Sigmoid colon (tissue), 7 donors: ENCODE data around the gene EXOC1. TPM values are rescaled to one million over a fixed set of nuclear protein-coding genes. Genes with fewer than 3 reads are reported as not detected.

Experiments used
- DNase-seq: peaks from one replicate; pipeline ENCODE4 v3.0.0-alpha.2; 2019
- H3K27ac ChIP-seq, 4 donors: fragments of 200-600 bp; sonication (generic); one replicate each; pipeline ENCODE4 v1.5.1; 2016 to 2019; ENCODE audit warnings: mild to moderate bottlenecking in 1 of 4
- H3K27me3 ChIP-seq, 3 donors: fragments of 200-600 bp; sonication (generic); one replicate each; pipeline ENCODE4 v1.5.1; 2019; ENCODE audit warnings: mild to moderate bottlenecking in 1 of 3
- H3K36me3 ChIP-seq, 4 donors: fragments of 200-600 bp; sonication (generic); one replicate each; pipeline ENCODE4 v1.5.1; 2016 to 2019
- H3K4me1 ChIP-seq, 4 donors: fragments of 200-600 bp; sonication (generic); one replicate each; pipeline ENCODE4 v1.5.1; 2017 to 2019
- H3K4me3 ChIP-seq, 4 donors: fragments of 200-600 bp; sonication (generic); one replicate each; pipeline ENCODE4 v1.5.1; 2017 to 2019; ENCODE audit warnings: mild to moderate bottlenecking in 2 of 4, moderate library complexity in 1 of 4
- H3K9me3 ChIP-seq, 4 donors: fragments of 200-600 bp in 3 of 4; sonication (generic) in 3 of 4; one replicate each; pipeline versions ENCODE4 v1.5.1 to v1.6.1; 2013 to 2019
- CTCF ChIP-seq, 4 experiments: fragments of 450-650 bp in 3 of 4; fragments of 200-600 bp in 1 of 4; IDR thresholded peaks; one replicate each; pipeline ENCODE4 v1.5.1; 2016 to 2019; ENCODE audit warnings: antibody characterized with exemption in 4 of 4, mild to moderate bottlenecking in 3 of 4, moderate library complexity in 2 of 4
- EP300 ChIP-seq, 4 donors: sonication (generic); formaldehyde crosslinking; IDR thresholded peaks; one replicate each; pipeline ENCODE4 v1.6.1; 2017; ENCODE audit warnings: antibody characterized with exemption in 4 of 4
- POLR2A ChIP-seq, 2 donors: fragments of 450-650 bp; IDR thresholded peaks; one replicate each; pipeline ENCODE4 v1.6.1; 2016; ENCODE audit warnings: antibody characterized with exemption in 2 of 2, mild to moderate bottlenecking in 2 of 2, moderate library complexity in 2 of 2
- POLR2AphosphoS5 ChIP-seq, 4 donors: sonication (generic); formaldehyde crosslinking; IDR thresholded peaks; one replicate each; pipeline ENCODE4 v1.6.1; 2017; ENCODE audit warnings: antibody characterized with exemption in 4 of 4
- WGBS, 2 donors: extraction: QIAGEN DNeasy Blood & Tissue Kit; methylation state at CpG; one replicate each; pipeline ENCODE4 v1.1.7; 2013; 5-methylcytosine and 5-hydroxymethylcytosine counted together
- intact Hi-C: fragments of 100-400 bp; cut with DNase I; formaldehyde crosslinking; loops from one replicate; pipeline ENCODE4 v1.15.1; 2023
- polyA plus RNA-seq, 3 donors: library from polyadenylated mRNA; stranded (reverse); fragments of 200-250 nt; gene quantifications; one replicate each; pipeline ENCODE4 v1.2.3, GENCODE V29; 2013
- total RNA-seq, 4 donors: library from RNA; depleted of rRNA; stranded (reverse); fragments of >200 nt; gene quantifications; one replicate each; pipeline ENCODE4 v1.1.0, GENCODE V29; 2016
- donor health status: healthy with polysubstance abuse.
- donor health status: Bipolar disorder and iron deficiency.
- donor health status: healthy.

Gene EXOC1
- total and polyA plus RNA-seq, 7 donors = 14.5 to 49.0 (median 18.3) TPM

GRCh38 chr4:55880652-55881280 lies 27.3 kb downstream of the EXOC1 start:
- TF ChIP-seq POLR2A (IDR thresholded peaks at IDR 0.05) = no peak
- Histone ChIP-seq H3K27ac (no peak overlapping the region), H3K9me3 (no peaks in the 10 kb centered on the region), H3K4me1 (peaks cover 0 to 15% (median 0%) of the 10 kb centered on the region in 4 donors), H3K4me3 (no peak overlapping the region), H3K36me3 (peaks cover 0 to 75% (median 22%) of the 10 kb centered on the region in 4 donors), H3K27me3 (no peaks in the 10 kb centered on the region)
- intact Hi-C loops = no loop called here
- 95 to 99% methylated on average over 3 of the region's 3 CpGs for WGBS, 2 donors
- DNase-seq = no peak

GRCh38 chr4:55884093-55884850 lies 30.8 kb downstream of the EXOC1 start:
- no peaks in the 10 kb centered on the region for H3K27me3 ChIP-seq
- H3K27ac ChIP-seq = no peak overlapping the region
- no peaks in the 10 kb centered on the region for H3K9me3 ChIP-seq
- DNase-seq = no peak
- H3K4me1 ChIP-seq = peaks cover 0 to 10% (median 0%) of the 10 kb centered on the region in 4 donors
- no peak for TF ChIP-seq POLR2AphosphoS5 (IDR thresholded peaks at IDR 0.05)
- no peak for TF ChIP-seq POLR2A (IDR thresholded peaks at IDR 0.05)
- TF ChIP-seq CTCF (IDR thresholded peaks at IDR 0.05) = no peak
- TF ChIP-seq EP300 (IDR thresholded peaks at IDR 0.05) = no peak
- intact Hi-C loops = no loop called here
- H3K4me3 ChIP-seq = no peak overlapping the region
- peaks cover 0 to 70% (median 12%) of the 10 kb centered on the region in 4 donors for H3K36me3 ChIP-seq
- 83 to 95% methylated on average over 2 of the region's 2 CpGs for WGBS, 2 donors

GRCh38 chr4:55884851-55885219 lies 31.4 kb downstream of the EXOC1 start:
- Histone ChIP-seq H3K4me1 (peaks cover 0 to 10% (median 0%) of the 10 kb centered on the region in 4 donors), H3K9me3 (no peaks in the 10 kb centered on the region), H3K36me3 (peaks cover 0 to 68% (median 10%) of the 10 kb centered on the region in 4 donors), H3K4me3 (no peak overlapping the region), H3K27ac (no peak overlapping the region), H3K27me3 (no peaks in the 10 kb centered on the region)
- intact Hi-C loops = no loop called here
- no peak for TF ChIP-seq POLR2A (IDR thresholded peaks at IDR 0.05)
- TF ChIP-seq CTCF (IDR thresholded peaks at IDR 0.05) = no peak
- no peak for TF ChIP-seq POLR2AphosphoS5 (IDR thresholded peaks at IDR 0.05)
- no peak for TF ChIP-seq EP300 (IDR thresholded peaks at IDR 0.05)
- DNase-seq = no peak
- WGBS, 2 donors = 79 to 85% methylated on average over 1 of the region's 1 CpG

- H3K27ac ChIP-seq = no peak overlapping the region
- TF ChIP-seq EP300 (IDR thresholded peaks at IDR 0.05) (no peak), POLR2A (IDR thresholded peaks at IDR 0.05) (no peak), POLR2AphosphoS5 (IDR thresholded peaks at IDR 0.05) (no peak), CTCF (IDR thresholded peaks at IDR 0.05) (no peak)
- no peaks in the 10 kb centered on the region for H3K9me3 ChIP-seq
- peaks cover 0 to 68% (median 2%) of the 10 kb centered on the region in 4 donors for H3K36me3 ChIP-seq
- DNase-seq = no peak
- H3K4me1 ChIP-seq = peaks cover 0 to 10% (median 0%) of the 10 kb centered on the region in 4 donors
- no peaks in the 10 kb centered on the region for H3K27me3 ChIP-seq
- no peak overlapping the region for H3K4me3 ChIP-seq
- WGBS, 2 donors = 81 to 88% methylated on average over 1 of the region's 1 CpG
- intact Hi-C loops = no loop called here
These were observed 34.1 kb downstream of the EXOC1 start for GRCh38 chr4:55887594-55887993.

- no peak overlapping the region for H3K4me3 ChIP-seq
- no peak for DNase-seq
- H3K27me3 ChIP-seq = no peaks in the 10 kb centered on the region
- H3K27ac ChIP-seq = no peak overlapping the region
- 50 to 89% methylated on average over 2 of the region's 2 CpGs for WGBS, 2 donors
- intact Hi-C loops = no loop called here
- H3K9me3 ChIP-seq = no peaks in the 10 kb centered on the region
- H3K4me1 ChIP-seq = no peaks in the 10 kb centered on the region
- peaks cover 0 to 83% (median 7%) of the 10 kb centered on the region in 4 donors for H3K36me3 ChIP-seq
- TF ChIP-seq EP300 (IDR thresholded peaks at IDR 0.05) (no peak), POLR2AphosphoS5 (IDR thresholded peaks at IDR 0.05) (no peak), CTCF (IDR thresholded peaks at IDR 0.05) (no peak), POLR2A (IDR thresholded peaks at IDR 0.05) (no peak)
These were observed 38.7 kb downstream of the EXOC1 start for GRCh38 chr4:55892156-55892555.
